CMK (cell line): ENCODE data around the gene NTN5.
"Not testable (repeated sequence)": the region's sequence is repeated elsewhere in the genome, so short reads cannot be mapped to it uniquely, and the experiment has no call there.

Source experiments
- DNase-seq: peaks from one replicate; pipeline ENCODE4 v3.0.0-alpha.2; 2010; ENCODE audit warnings: low read depth

Gene NTN5

GRCh38 chr19:48696353-48697010 lies 23.7 kb upstream of the NTN5 start:
- DNase-seq = no peak

- no peak for DNase-seq
These were observed 23.0 kb upstream of the NTN5 start, which contains the start of gene FUT2 for GRCh38 chr19:48695743-48696352. Gene FUT2, plus strand, starts transcription at chr19:48695971. Its CDS starts 6,986 bp downstream, at chr19:48702957.

- DNase-seq = not testable (repeated sequence)
These were observed 20.8 kb upstream of the NTN5 start for GRCh38 chr19:48693629-48694028.

DNA sequence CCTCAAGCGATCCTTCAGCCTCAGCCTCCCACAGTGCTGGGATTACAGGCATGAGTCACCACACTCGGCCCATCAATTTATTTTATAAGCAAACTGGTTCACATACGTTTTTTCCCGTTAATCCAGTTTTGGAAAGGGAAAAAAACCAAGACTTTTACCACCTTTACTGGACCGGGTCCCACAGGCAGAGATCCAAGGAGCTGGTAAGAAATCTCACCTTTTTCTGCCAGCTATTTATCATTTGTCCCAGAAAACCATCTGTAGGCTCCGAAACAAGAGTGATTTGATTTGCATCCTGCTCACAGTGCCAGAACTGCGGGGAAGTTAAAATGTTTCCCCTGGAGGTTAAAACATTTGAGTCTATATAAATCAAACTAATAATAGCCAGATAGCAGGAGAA lies 16.6 kb upstream of the NTN5 start:
- DNase-seq = no peak

DNA sequence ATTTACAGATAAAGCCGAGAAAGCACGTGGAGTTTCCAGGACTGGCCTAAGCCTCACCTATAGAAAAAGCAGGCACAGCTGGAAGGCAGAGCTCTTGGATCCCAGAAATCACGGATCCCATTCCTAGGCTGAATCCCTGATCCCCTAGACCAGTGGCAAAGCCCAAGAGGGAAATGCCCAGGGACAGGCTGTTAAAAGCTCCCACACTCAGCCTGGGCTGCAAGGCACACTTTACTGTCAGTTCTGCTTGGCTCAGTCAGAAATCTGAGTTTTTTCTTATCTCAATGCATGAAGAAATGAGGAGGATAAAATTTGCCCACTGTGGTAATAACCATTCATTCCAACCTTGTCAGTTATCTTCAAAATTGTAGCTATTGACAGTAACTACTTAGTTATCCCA lies 15.0 kb upstream of the NTN5 start:
- DNase-seq = no peak

GRCh38 chr19:48686637-48687036 lies 13.8 kb upstream of the NTN5 start:
- not testable (repeated sequence) for DNase-seq

DNA sequence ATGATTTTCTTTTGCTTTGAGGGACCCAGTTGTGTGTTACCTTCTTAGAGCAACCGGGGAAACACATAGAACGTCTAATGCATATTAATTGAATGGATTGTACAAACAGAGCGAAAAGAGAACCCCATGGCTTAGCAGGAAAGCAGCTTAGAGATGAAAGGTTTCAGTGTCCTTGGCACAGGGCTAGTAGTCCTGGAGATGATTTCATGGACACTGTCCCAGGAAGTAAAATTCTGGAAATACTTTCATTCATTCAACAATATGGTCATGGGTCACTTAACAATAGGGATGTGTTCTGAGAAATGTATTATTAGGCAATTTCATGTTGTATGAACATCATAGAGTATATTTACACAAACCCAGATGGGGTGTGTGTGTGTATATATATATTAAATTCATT lies 13.3 kb upstream of the NTN5 start:
- no peak for DNase-seq

GRCh38 chr19:48685583-48685982 lies 12.8 kb upstream of the NTN5 start:
- no peak for DNase-seq

GRCh38 chr19:48683349-48683748 lies 10.5 kb upstream of the NTN5 start:
- DNase-seq = no peak

DNA sequence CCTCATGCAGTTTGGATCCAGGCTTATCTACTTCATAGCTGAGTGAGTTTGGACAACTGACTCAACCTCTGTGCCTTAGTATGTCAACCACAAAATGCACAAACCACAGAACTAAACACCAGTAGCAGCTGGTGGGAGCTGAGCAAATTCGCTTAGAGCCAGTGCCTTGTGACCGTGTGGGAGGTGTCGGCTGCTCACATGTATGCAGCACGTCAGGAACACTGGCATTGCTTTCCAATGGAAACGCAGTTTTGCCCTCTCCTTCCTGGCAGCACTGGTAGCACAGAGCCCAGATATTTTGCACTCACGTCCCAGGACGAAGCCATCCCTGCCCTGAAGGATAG lies 8.3 kb upstream of the NTN5 start:
- DNase-seq = peak; percentile 60

GRCh38 chr19:48680436-48681126 lies 7.8 kb upstream of the NTN5 start:
- no peak for DNase-seq

DNA sequence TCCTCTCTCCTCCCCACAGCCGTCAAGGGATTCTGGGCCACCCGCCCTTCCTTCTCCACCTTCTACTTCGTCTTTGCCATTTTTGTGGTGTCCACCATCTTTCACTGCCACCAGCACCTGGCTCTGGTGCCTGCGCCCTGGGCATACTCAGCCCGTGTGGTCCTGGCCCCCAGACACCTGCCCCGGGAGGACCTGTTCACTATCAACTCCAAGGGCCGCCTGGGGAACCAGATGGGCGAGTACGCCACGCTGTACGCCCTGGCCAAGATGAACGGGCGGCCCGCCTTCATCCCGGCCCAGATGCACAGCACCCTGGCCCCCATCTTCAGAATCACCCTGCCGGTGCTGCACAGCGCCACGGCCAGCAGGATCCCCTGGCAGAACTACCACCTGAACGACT lies 7.2 kb upstream of the NTN5 start:
- not testable (repeated sequence) for DNase-seq

DNA sequence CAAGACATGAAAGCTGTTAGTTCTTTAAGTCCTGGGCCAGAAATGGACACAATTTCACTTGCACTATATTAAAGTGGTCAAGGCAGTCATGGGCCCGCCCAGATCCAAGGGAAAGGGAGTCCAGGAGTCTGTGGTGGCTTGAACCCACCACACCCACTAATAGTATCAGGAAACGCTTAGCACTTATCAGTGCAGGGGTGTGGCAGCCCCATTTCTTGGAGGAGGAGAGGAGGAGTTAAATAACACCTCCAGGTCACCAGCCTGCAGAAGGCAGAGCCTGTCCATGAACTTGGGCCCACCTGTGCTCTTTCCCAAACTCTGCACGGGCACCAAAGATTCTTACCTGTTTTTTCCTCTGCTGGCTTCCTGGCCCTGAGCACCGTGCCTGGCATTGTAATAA lies 5.4 kb upstream of the NTN5 start:
- DNase-seq = no peak

DNA sequence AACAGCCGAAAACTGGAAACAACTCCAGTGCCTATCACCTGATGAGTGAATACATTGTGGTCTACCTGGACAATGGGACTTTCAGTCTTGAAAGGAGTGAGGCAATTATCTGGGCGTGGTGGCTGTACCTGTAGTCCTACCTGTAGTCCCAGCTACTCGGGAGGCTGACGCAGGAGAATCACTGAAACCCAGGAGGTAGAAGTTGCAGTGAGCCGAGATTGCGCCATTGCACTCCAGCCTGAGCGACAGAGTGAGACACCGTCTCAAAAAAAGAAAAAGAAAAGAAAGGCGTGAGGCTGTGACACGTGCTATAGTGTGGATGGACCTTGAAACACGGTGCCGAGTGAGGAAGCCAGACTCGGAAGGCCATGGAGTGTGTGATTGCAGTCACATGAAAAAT lies 4.1 kb upstream of the NTN5 start:
- no peak for DNase-seq

DNA sequence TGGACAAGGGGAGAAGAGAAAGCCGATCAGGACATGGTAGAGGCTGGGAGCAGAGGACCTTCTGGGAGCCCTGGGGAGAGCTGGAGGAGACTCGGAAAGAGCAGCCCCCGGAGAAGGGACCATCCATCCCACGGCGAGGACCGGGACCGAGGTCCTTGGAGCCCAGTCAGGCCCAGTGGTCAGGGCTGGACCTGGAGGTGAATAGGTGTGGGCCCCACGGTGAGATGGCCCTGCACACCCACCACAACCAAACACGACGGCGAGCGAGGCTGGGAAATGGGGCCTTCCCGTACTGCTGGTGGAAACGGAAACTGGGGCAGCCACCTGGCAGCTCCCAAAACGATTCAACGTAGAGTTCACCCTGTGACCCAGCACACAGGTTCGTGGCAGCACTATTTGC lies 3.7 kb upstream of the NTN5 start:
- no peak for DNase-seq

GRCh38 chr19:48674921-48675824 lies 2.4 kb upstream of the NTN5 start:
- DNase-seq = peak; percentile 51

GRCh38 chr19:48674216-48674809 lies 1.5 kb upstream of the NTN5 start:
- DNase-seq = no peak

- no peak for DNase-seq
These were observed 751 bp upstream of the NTN5 start for GRCh38 chr19:48673436-48674100.

GRCh38 chr19:48671446-48671995 lies 1.3 kb downstream of the NTN5 start:
- no peak for DNase-seq

- DNase-seq = no peak
These were observed 1.9 kb downstream of the NTN5 start for GRCh38 chr19:48670699-48671445.
